GM12878 (cell line): ENCODE measurements around the gene KAZN. TPM values are rescaled to one million over a fixed set of nuclear protein-coding genes. Genes with fewer than 3 reads are reported as not detected.

Experiments
- CHD1 ChIP-seq: IDR thresholded peaks from 2 replicates; pipeline ENCODE4 v1.6.1; 2012; ENCODE audit warnings: low read depth, low read length, improper control_type of control experiment
- ESRRA ChIP-seq: IDR thresholded peaks from 2 replicates; pipeline ENCODE4 v1.6.1; 2012; ENCODE audit warnings: mild to moderate bottlenecking, low read length, improper control_type of control experiment
- GATAD2B ChIP-seq: fragments of 450-650 bp; conservative IDR thresholded peaks from 2 replicates; pipeline ENCODE4 v1.6.1; 2017; ENCODE audit warnings: low read depth, mild to moderate bottlenecking, moderate library complexity
- NRF1 ChIP-seq: conservative IDR thresholded peaks from 2 replicates; pipeline ENCODE4 v1.6.1; 2011; ENCODE audit warnings: mild to moderate bottlenecking, low read depth, low read length, improper control_type of control experiment
- POLR2A ChIP-seq: IDR thresholded peaks from 2 replicates; pipeline ENCODE4 v1.6.1; 2011; ENCODE audit warnings: low read depth, mild to moderate bottlenecking, low read length
- SMC3 ChIP-seq: IDR thresholded peaks from 2 replicates; pipeline ENCODE4 v1.6.1; 2011; ENCODE audit warnings: low read length, improper control_type of control experiment, borderline replicate concordance
- TCF7 ChIP-seq: IDR thresholded peaks from 2 replicates; pipeline ENCODE4 v1.6.1; 2014; ENCODE audit warnings: antibody characterized with exemption, borderline replicate concordance
- YY1 ChIP-seq: IDR thresholded peaks from 2 replicates; pipeline ENCODE4 v1.6.1; 2011; ENCODE audit warnings: low read depth, mild to moderate bottlenecking, low read length
- polyA plus RNA-seq, 11 experiments: library from polyadenylated mRNA; depleted of rRNA in 4 of 11; unstranded in 6 of 11; stranded (reverse) in 5 of 11; fragments of >200 nt; fragmentation: Nextera tagmentation in 4 of 11; fragmentation: Illumina TruSeq in 1 of 11; extraction: Ambion mirVana in 4 of 11; extraction: Trizol in 1 of 11; gene quantifications; 1 replicate in 1 of 11; 2 replicates in 10 of 11; pipeline versions ENCODE4 v1.2.1 to v1.2.3, GENCODE V29; 2011 to 2016; ENCODE audit warnings: inconsistent platforms in 2 of 11, missing spikeins in 2 of 11, low read depth in 1 of 11
- total RNA-seq, 4 experiments: library from RNA; depleted of rRNA in 3 of 4; stranded (reverse); fragments of >200 nt in 3 of 4; fragmentation: Illumina TruSeq in 1 of 4; extraction: Trizol in 1 of 4; gene quantifications; 2 replicates each; pipeline versions ENCODE4 v1.2.1 to v1.2.3, GENCODE V29; 2013 to 2021
- TF ChIP-seq, protein P1 (sequence below): fragments of 450-650 bp; IDR thresholded peaks from 2 replicates; pipeline ENCODE4 v1.6.1; 2016; ENCODE audit warnings: mild to moderate bottlenecking, moderate library complexity, borderline replicate concordance

Gene KAZN
- total and polyA plus RNA-seq, 10 of the 15 experiments (the other 5 are each of a cell fraction or from before 2014, with no cell fraction given): 0.72 to 4.0 (median 1.2) TPM

DNA sequence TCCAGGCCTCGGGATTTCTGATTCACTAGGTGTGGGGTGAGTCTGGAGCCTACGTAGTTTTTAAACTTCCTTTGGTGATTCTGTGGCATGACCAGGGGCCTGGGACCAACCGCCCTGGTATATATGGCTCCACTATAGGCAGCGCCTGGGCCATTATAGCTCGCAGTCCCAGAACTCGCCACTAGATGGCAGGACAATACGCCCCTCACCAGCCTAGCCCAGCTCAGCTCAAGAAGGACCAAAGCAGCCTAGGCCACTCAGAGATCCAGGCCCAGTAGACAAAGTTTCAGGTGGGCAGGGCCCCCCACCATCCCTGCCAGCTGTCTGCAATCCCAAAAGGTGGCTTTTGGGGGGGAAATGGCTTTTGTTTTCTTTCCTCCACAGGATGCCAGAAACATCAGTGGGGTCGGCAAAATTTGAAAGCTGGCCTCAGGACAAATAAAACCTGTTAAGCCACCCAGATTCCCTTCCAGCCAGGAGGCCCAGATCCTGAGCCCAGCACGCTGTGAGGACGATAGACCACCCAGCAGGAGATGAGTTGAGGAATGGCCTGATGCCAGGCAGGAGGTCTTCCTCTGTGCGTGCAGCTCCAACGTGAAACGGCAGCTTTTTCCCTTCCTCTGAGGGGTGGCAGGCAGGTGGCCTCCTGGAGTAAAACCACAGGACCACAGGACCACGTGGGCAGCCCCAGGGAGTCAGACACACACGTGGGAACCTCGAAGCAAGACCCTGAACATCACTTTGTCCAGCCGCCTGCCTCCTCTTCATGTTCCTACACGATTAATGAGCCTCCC, 530.2 kb downstream of the KAZN start (continued):
- TF ChIP-seq CHD1 (no peak), TCF7 (no peak), YY1 (peak; percentile 79; the same call in 1 of the 2 replicates), SMC3 (peak; percentile 99), GATAD2B (no peak), ESRRA (no peak), POLR2A (no peak), NRF1 (no peak)
- TF ChIP-seq, protein P1, sequence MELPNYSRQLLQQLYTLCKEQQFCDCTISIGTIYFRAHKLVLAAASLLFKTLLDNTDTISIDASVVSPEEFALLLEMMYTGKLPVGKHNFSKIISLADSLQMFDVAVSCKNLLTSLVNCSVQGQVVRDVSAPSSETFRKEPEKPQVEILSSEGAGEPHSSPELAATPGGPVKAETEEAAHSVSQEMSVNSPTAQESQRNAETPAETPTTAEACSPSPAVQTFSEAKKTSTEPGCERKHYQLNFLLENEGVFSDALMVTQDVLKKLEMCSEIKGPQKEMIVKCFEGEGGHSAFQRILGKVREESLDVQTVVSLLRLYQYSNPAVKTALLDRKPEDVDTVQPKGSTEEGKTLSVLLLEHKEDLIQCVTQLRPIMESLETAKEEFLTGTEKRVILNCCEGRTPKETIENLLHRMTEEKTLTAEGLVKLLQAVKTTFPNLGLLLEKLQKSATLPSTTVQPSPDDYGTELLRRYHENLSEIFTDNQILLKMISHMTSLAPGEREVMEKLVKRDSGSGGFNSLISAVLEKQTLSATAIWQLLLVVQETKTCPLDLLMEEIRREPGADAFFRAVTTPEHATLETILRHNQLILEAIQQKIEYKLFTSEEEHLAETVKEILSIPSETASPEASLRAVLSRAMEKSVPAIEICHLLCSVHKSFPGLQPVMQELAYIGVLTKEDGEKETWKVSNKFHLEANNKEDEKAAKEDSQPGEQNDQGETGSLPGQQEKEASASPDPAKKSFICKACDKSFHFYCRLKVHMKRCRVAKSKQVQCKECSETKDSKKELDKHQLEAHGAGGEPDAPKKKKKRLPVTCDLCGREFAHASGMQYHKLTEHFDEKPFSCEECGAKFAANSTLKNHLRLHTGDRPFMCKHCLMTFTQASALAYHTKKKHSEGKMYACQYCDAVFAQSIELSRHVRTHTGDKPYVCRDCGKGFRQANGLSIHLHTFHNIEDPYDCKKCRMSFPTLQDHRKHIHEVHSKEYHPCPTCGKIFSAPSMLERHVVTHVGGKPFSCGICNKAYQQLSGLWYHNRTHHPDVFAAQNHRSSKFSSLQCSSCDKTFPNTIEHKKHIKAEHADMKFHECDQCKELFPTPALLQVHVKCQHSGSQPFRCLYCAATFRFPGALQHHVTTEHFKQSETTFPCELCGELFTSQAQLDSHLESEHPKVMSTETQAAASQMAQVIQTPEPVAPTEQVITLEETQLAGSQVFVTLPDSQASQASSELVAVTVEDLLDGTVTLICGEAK: no peak
